Measurements from ENCODE around the gene PRCC. TPM values are rescaled to one million over a fixed set of nuclear protein-coding genes. Genes with fewer than 3 reads are reported as not detected.

Gene PRCC
- total RNA-seq, 4 donors from 2014 or later: 34.8 to 57.9 (median 43.6) TPM

DNA sequence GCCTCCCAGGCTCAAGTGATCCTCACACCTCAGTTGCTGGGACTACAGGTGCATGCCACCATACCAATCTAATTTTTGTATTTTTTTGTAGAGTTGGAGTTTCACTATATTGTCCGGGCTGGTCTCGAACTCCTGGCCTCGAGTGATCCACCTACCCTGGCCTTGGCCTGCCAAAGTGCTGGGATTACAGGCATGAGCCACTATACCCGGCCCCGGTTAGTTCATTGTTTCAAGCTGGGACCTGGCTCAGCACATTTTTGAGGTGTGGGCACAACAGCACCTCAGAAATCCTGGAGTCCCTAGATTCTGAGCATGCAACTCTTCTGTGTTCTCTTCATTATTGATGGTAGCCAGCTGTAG lies 28.0 kb downstream of the PRCC start:
- WGBS, 2 donors: 93 to 95% methylated on average over 5 of the region's 5 CpGs
- Histone ChIP-seq H3K4me3 (replicated peaks in 1 of 3) (no peak overlapping the region), H3K4me1 (no peaks in the 10 kb centered on the region), H3K9me3 (no peaks in the 10 kb centered on the region), H3K27ac (no peak overlapping the region), H3K36me3 (peaks cover 76 to 82% of the 10 kb centered on the region in 2 donors), H3K27me3 (no peaks in the 10 kb centered on the region)
- no peak for DNase-seq
- no peak for TF ChIP-seq POLR2A (IDR thresholded peaks at IDR 0.05)
- TF ChIP-seq, protein P1, sequence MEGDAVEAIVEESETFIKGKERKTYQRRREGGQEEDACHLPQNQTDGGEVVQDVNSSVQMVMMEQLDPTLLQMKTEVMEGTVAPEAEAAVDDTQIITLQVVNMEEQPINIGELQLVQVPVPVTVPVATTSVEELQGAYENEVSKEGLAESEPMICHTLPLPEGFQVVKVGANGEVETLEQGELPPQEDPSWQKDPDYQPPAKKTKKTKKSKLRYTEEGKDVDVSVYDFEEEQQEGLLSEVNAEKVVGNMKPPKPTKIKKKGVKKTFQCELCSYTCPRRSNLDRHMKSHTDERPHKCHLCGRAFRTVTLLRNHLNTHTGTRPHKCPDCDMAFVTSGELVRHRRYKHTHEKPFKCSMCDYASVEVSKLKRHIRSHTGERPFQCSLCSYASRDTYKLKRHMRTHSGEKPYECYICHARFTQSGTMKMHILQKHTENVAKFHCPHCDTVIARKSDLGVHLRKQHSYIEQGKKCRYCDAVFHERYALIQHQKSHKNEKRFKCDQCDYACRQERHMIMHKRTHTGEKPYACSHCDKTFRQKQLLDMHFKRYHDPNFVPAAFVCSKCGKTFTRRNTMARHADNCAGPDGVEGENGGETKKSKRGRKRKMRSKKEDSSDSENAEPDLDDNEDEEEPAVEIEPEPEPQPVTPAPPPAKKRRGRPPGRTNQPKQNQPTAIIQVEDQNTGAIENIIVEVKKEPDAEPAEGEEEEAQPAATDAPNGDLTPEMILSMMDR (IDR thresholded peaks at IDR 0.05): no peak
- intact Hi-C loops (cut with DNase I): loop anchor here (5.0 kb wide), 1 partner anchor 67 kb away; the partner anchor contains the start of gene NTRK1

DNA sequence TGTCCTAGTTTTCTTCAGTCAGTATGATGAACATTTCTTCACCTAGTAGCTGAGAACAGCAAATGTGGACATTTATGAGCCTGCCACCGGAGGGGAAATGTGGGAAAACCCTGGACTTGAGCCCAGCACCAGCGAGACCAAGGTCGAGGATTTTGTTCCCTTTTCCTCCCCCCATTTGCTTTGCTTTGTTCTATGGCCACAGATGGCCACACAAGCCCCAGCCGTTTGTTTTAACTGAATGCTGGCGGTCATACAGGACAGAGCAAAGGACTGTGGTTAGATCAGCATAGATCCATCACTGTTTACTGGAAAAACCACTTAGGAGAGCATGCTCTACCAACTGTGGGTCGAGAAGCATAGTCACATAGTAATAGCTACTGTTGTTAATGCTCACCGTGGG lies 28.5 kb downstream of the PRCC start:
- intact Hi-C loops (cut with DNase I): loop anchor here (5.0 kb wide), 1 partner anchor 67 kb away; the partner anchor contains the start of gene NTRK1
- Histone ChIP-seq H3K27ac (no peak overlapping the region), H3K36me3 (peaks cover 81 to 86% of the 10 kb centered on the region in 2 donors), H3K4me1 (no peaks in the 10 kb centered on the region), H3K9me3 (no peaks in the 10 kb centered on the region), H3K27me3 (no peaks in the 10 kb centered on the region), H3K4me3 (replicated peaks in 1 of 3) (no peak overlapping the region)
- DNase-seq: no peak
- TF ChIP-seq POLR2A (IDR thresholded peaks at IDR 0.05): no peak
- TF ChIP-seq, protein P1 (IDR thresholded peaks at IDR 0.05): no peak
- whole genome bisulfite sequencing, 2 donors: 55 to 63% methylated on average over 7 of the region's 7 CpGs

DNA sequence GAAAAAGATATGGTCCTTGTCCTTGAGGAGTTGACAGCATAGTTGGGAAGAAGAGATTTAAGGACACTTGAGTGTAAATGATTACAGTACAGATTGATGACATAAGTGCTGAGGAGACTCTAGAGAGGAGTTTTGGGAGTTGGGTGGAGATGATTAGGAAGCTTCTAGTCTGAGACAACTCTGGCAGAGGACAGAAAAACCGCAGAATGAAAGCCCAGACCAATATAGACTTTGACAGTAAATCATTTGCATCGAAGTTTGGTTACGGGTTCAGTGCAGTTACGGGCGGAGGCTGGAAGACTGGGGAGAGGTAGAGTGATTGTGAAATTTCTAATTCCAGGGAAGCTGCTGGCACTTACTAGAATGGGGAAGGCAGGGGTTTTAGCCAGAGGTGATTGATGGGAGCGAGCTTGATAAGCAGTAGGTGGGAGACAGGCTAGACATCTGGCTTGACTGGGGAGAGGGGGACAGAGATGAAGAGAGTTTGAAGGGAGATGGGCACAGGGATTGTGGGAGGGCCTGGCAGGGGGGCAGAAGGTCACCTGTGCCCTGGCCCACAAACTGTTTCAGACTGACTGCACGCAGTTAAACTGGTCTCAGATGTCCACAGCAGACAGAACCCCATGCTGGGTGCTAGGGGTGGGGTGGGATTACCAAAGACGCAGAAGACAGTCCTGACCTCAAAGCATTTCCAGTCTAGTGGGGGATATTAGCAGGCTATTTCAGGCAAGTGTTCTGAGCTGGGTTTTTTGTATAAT lies 29.2 kb downstream of the PRCC start:
- Histone ChIP-seq H3K9me3 (no peaks in the 10 kb centered on the region), H3K4me3 (replicated peaks in 1 of 3) (no peak overlapping the region), H3K4me1 (peaks cover 0 to 3% of the 10 kb centered on the region in 2 donors), H3K36me3 (peaks cover 77 to 85% of the 10 kb centered on the region in 2 donors), H3K27me3 (no peaks in the 10 kb centered on the region), H3K27ac (no peak overlapping the region)
- TF ChIP-seq, protein P1 (IDR thresholded peaks at IDR 0.05): no peak
- TF ChIP-seq POLR2A (IDR thresholded peaks at IDR 0.05): no peak
- intact Hi-C loops (cut with DNase I): loop anchor here (5.0 kb wide), 1 partner anchor 66 kb away; the partner anchor contains the start of gene NTRK1
- DNase-seq: no peak
- 91 to 92% methylated on average over 8 of the region's 8 CpGs for WGBS, 2 donors

DNA sequence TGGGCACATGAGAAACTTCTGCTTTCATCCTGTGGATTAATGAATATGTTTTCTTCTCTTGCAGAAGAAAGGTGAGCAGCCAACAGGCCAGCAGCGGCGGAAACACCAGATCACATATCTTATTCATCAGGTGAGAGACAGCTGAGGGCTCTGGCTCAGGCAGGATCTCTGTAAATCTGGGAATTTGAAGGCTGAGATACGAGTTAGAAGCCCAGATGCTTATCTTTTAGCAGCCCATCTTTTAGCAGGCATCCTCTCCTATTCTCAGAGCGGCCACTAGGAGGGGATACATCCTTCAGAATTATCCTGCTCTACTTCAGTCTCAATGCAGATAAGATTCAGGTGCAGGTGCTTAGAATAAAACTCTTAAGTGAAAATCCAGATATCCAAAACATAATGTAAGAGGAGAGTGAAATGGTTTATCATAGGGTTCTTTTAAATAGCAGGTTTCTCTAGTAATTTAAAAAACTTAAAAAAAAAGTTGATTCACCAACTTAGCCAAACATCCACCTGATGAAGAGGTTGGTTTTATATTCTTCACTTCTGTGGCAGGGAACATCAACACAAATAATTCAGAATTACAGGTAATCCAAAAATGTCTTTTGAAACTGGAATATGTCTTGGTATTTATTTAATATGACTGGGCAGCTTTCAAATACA lies 30.0 kb downstream of the PRCC start:
- Histone ChIP-seq H3K9me3 (no peaks in the 10 kb centered on the region), H3K27me3 (no peaks in the 10 kb centered on the region), H3K36me3 (peaks cover 69 to 77% of the 10 kb centered on the region in 2 donors), H3K4me1 (peaks cover 2 to 10% of the 10 kb centered on the region in 2 donors), H3K27ac (no peak overlapping the region), H3K4me3 (replicated peaks in 1 of 3) (no peak overlapping the region)
- intact Hi-C loops (cut with DNase I): loop anchor here (5.0 kb wide), 1 partner anchor 65 kb away; the partner anchor contains the start of gene NTRK1
- peak; percentile 47 for DNase-seq
- TF ChIP-seq, protein P1 (IDR thresholded peaks at IDR 0.05): peak in 5 of 6 experiments; percentile 43 to 76 (median 56)
- no peak for TF ChIP-seq POLR2A (IDR thresholded peaks at IDR 0.05)
- WGBS, 2 donors: 46 to 47% methylated on average over 4 of the region's 4 CpGs

Data from thyroid gland (tissue), 4 donors.